Measurements from ENCODE around the gene RANBP17.
"Not testable (repeated sequence)": the region's sequence is repeated elsewhere in the genome, so short reads cannot be mapped to it uniquely, and the experiment has no call there.

RANBP17 gene

GRCh38 chr5:170865622-170866021 is 3.8 kb downstream of the RANBP17 start:
- no peak overlapping the region for H3K9ac ChIP-seq (ENCODE audit: low read length in 2 of 2)
- H3K4me3 ChIP-seq (ENCODE audit: low read length in 2 of 2), result no peak overlapping the region
- peaks cover 3% of the 10 kb centered on the region for H3K4me1 ChIP-seq (ENCODE audit: control insufficient read depth, insufficient read depth, low read length)
- H3K27ac ChIP-seq (ENCODE audit: low read length), result no peak overlapping the region
- H3K27me3 ChIP-seq (ENCODE audit: control insufficient read depth in 1 of 2, insufficient read depth in 2 of 2, low read length in 2 of 2), result no peaks in the 10 kb centered on the region
- H3K36me3 ChIP-seq (ENCODE audit: control insufficient read depth in 2 of 2, insufficient read depth in 2 of 2, low read length in 2 of 2), result no peaks in the 10 kb centered on the region
- H3K9me3 ChIP-seq (ENCODE audit: control insufficient read depth in 2 of 2, low read length in 2 of 2), result peaks cover 0 to 7% of the 10 kb centered on the region in 2 donors

- no peaks in the 10 kb centered on the region for H3K9me3 ChIP-seq (ENCODE audit: control insufficient read depth in 2 of 2, low read length in 2 of 2)
- H3K27me3 ChIP-seq (ENCODE audit: control insufficient read depth in 1 of 2, insufficient read depth in 2 of 2, low read length in 2 of 2), result no peaks in the 10 kb centered on the region
- peaks cover under 1% of the 10 kb centered on the region for H3K4me1 ChIP-seq (ENCODE audit: control insufficient read depth, insufficient read depth, low read length)
- H3K4me3 ChIP-seq (ENCODE audit: low read length in 2 of 2), result no peak overlapping the region
- H3K36me3 ChIP-seq (ENCODE audit: control insufficient read depth in 2 of 2, insufficient read depth in 2 of 2, low read length in 2 of 2), result no peaks in the 10 kb centered on the region
- H3K9ac ChIP-seq (ENCODE audit: low read length in 2 of 2), result no peak overlapping the region
- no peak overlapping the region for H3K27ac ChIP-seq (ENCODE audit: low read length)
These were observed 6.0 kb downstream of the RANBP17 start for GRCh38 chr5:170867825-170868224.

- H3K36me3 ChIP-seq (ENCODE audit: control insufficient read depth in 2 of 2, insufficient read depth in 2 of 2, low read length in 2 of 2); H3K27ac ChIP-seq (ENCODE audit: low read length); H3K4me1 ChIP-seq (ENCODE audit: control insufficient read depth, insufficient read depth, low read length); H3K9me3 ChIP-seq (ENCODE audit: control insufficient read depth in 2 of 2, low read length in 2 of 2); H3K27me3 ChIP-seq (ENCODE audit: control insufficient read depth in 1 of 2, insufficient read depth in 2 of 2, low read length in 2 of 2); H3K9ac ChIP-seq (ENCODE audit: low read length in 2 of 2); H3K4me3 ChIP-seq (ENCODE audit: low read length in 2 of 2): not testable (repeated sequence)
These were observed 8.6 kb downstream of the RANBP17 start for GRCh38 chr5:170870390-170870789.

- H3K9me3 ChIP-seq (ENCODE audit: control insufficient read depth in 2 of 2, low read length in 2 of 2), result no peaks in the 10 kb centered on the region
- H3K27ac ChIP-seq (ENCODE audit: low read length), result no peak overlapping the region
- no peak overlapping the region for H3K9ac ChIP-seq (ENCODE audit: low read length in 2 of 2)
- H3K27me3 ChIP-seq (ENCODE audit: control insufficient read depth in 1 of 2, insufficient read depth in 2 of 2, low read length in 2 of 2), result no peaks in the 10 kb centered on the region
- H3K4me1 ChIP-seq (ENCODE audit: control insufficient read depth, insufficient read depth, low read length), result no peaks in the 10 kb centered on the region
- no peak overlapping the region for H3K4me3 ChIP-seq (ENCODE audit: low read length in 2 of 2)
- H3K36me3 ChIP-seq (ENCODE audit: control insufficient read depth in 2 of 2, insufficient read depth in 2 of 2, low read length in 2 of 2), result no peaks in the 10 kb centered on the region
These were observed 12.2 kb downstream of the RANBP17 start for GRCh38 chr5:170874017-170874416.

GRCh38 chr5:170875811-170876210 is 14.0 kb downstream of the RANBP17 start:
- H3K9me3 ChIP-seq (ENCODE audit: control insufficient read depth in 2 of 2, low read length in 2 of 2), result no peaks in the 10 kb centered on the region
- no peaks in the 10 kb centered on the region for H3K36me3 ChIP-seq (ENCODE audit: control insufficient read depth in 2 of 2, insufficient read depth in 2 of 2, low read length in 2 of 2)
- no peak overlapping the region for H3K27ac ChIP-seq (ENCODE audit: low read length)
- no peak overlapping the region for H3K4me3 ChIP-seq (ENCODE audit: low read length in 2 of 2)
- H3K27me3 ChIP-seq (ENCODE audit: control insufficient read depth in 1 of 2, insufficient read depth in 2 of 2, low read length in 2 of 2), result no peaks in the 10 kb centered on the region
- no peak overlapping the region for H3K9ac ChIP-seq (ENCODE audit: low read length in 2 of 2)
- no peaks in the 10 kb centered on the region for H3K4me1 ChIP-seq (ENCODE audit: control insufficient read depth, insufficient read depth, low read length)

- no peak overlapping the region for H3K9ac ChIP-seq (ENCODE audit: low read length in 2 of 2)
These were observed 18.3 kb downstream of the RANBP17 start for GRCh38 chr5:170880084-170880483.

GRCh38 chr5:170882345-170882744 is 20.5 kb downstream of the RANBP17 start:
- Histone ChIP-seq H3K4me1 (ENCODE audit: control insufficient read depth, insufficient read depth, low read length) (no peaks in the 10 kb centered on the region), H3K4me3 (ENCODE audit: low read length in 2 of 2) (no peak overlapping the region), H3K9me3 (ENCODE audit: control insufficient read depth in 2 of 2, low read length in 2 of 2) (no peaks in the 10 kb centered on the region), H3K36me3 (ENCODE audit: control insufficient read depth in 2 of 2, insufficient read depth in 2 of 2, low read length in 2 of 2) (no peaks in the 10 kb centered on the region), H3K27ac (ENCODE audit: low read length) (no peak overlapping the region), H3K9ac (ENCODE audit: low read length in 2 of 2) (no peak overlapping the region), H3K27me3 (ENCODE audit: control insufficient read depth in 1 of 2, insufficient read depth in 2 of 2, low read length in 2 of 2) (no peaks in the 10 kb centered on the region)

More at GRCh38 chr5:170880084-170880483, 18.3 kb downstream of the RANBP17 start:
- no peak overlapping the region for H3K4me3 ChIP-seq (ENCODE audit: low read length in 2 of 2)
- H3K9me3 ChIP-seq (ENCODE audit: control insufficient read depth in 2 of 2, low read length in 2 of 2), result no peaks in the 10 kb centered on the region
- no peak overlapping the region for H3K27ac ChIP-seq (ENCODE audit: low read length)
- no peaks in the 10 kb centered on the region for H3K27me3 ChIP-seq (ENCODE audit: control insufficient read depth in 1 of 2, insufficient read depth in 2 of 2, low read length in 2 of 2)
- no peaks in the 10 kb centered on the region for H3K4me1 ChIP-seq (ENCODE audit: control insufficient read depth, insufficient read depth, low read length)
- H3K36me3 ChIP-seq (ENCODE audit: control insufficient read depth in 2 of 2, insufficient read depth in 2 of 2, low read length in 2 of 2), result no peaks in the 10 kb centered on the region

GRCh38 chr5:170885256-170885655 is 23.4 kb downstream of the RANBP17 start:
- Histone ChIP-seq H3K27me3 (ENCODE audit: control insufficient read depth in 1 of 2, insufficient read depth in 2 of 2, low read length in 2 of 2) (no peaks in the 10 kb centered on the region), H3K36me3 (ENCODE audit: control insufficient read depth in 2 of 2, insufficient read depth in 2 of 2, low read length in 2 of 2) (no peaks in the 10 kb centered on the region), H3K27ac (ENCODE audit: low read length) (no peak overlapping the region), H3K4me3 (ENCODE audit: low read length in 2 of 2) (no peak overlapping the region), H3K9me3 (ENCODE audit: control insufficient read depth in 2 of 2, low read length in 2 of 2) (no peaks in the 10 kb centered on the region), H3K4me1 (ENCODE audit: control insufficient read depth, insufficient read depth, low read length) (no peaks in the 10 kb centered on the region), H3K9ac (ENCODE audit: low read length in 2 of 2) (no peak overlapping the region)

GRCh38 chr5:170885809-170886208 is 24.0 kb downstream of the RANBP17 start:
- H3K27ac ChIP-seq (ENCODE audit: low read length), result no peak overlapping the region
- H3K9me3 ChIP-seq (ENCODE audit: control insufficient read depth in 2 of 2, low read length in 2 of 2), result no peaks in the 10 kb centered on the region
- H3K36me3 ChIP-seq (ENCODE audit: control insufficient read depth in 2 of 2, insufficient read depth in 2 of 2, low read length in 2 of 2), result no peaks in the 10 kb centered on the region
- no peak overlapping the region for H3K4me3 ChIP-seq (ENCODE audit: low read length in 2 of 2)
- no peaks in the 10 kb centered on the region for H3K4me1 ChIP-seq (ENCODE audit: control insufficient read depth, insufficient read depth, low read length)
- H3K9ac ChIP-seq (ENCODE audit: low read length in 2 of 2), result no peak overlapping the region
- H3K27me3 ChIP-seq (ENCODE audit: control insufficient read depth in 1 of 2, insufficient read depth in 2 of 2, low read length in 2 of 2), result no peaks in the 10 kb centered on the region

GRCh38 chr5:170886210-170886894 is 24.5 kb downstream of the RANBP17 start:
- Histone ChIP-seq H3K27me3 (ENCODE audit: control insufficient read depth in 1 of 2, insufficient read depth in 2 of 2, low read length in 2 of 2) (no peaks in the 10 kb centered on the region), H3K9me3 (ENCODE audit: control insufficient read depth in 2 of 2, low read length in 2 of 2) (no peaks in the 10 kb centered on the region), H3K9ac (ENCODE audit: low read length in 2 of 2) (no peak overlapping the region), H3K4me3 (ENCODE audit: low read length in 2 of 2) (no peak overlapping the region), H3K4me1 (ENCODE audit: control insufficient read depth, insufficient read depth, low read length) (no peaks in the 10 kb centered on the region), H3K27ac (ENCODE audit: low read length) (no peak overlapping the region), H3K36me3 (ENCODE audit: control insufficient read depth in 2 of 2, insufficient read depth in 2 of 2, low read length in 2 of 2) (no peaks in the 10 kb centered on the region)

GRCh38 chr5:170892196-170892595 is 30.4 kb downstream of the RANBP17 start:
- Histone ChIP-seq H3K9me3 (ENCODE audit: control insufficient read depth in 2 of 2, low read length in 2 of 2) (no peaks in the 10 kb centered on the region), H3K36me3 (ENCODE audit: control insufficient read depth in 2 of 2, insufficient read depth in 2 of 2, low read length in 2 of 2) (no peaks in the 10 kb centered on the region), H3K4me1 (ENCODE audit: control insufficient read depth, insufficient read depth, low read length) (no peaks in the 10 kb centered on the region), H3K27me3 (ENCODE audit: control insufficient read depth in 1 of 2, insufficient read depth in 2 of 2, low read length in 2 of 2) (no peaks in the 10 kb centered on the region), H3K27ac (ENCODE audit: low read length) (no peak overlapping the region), H3K9ac (ENCODE audit: low read length in 2 of 2) (no peak overlapping the region), H3K4me3 (ENCODE audit: low read length in 2 of 2) (no peak overlapping the region)
